ENCODE measurements around the gene DALRD3.
A peak's percentile ranks its signal among the peaks of the same experiment; 100 is the strongest.

Gene DALRD3

DNA sequence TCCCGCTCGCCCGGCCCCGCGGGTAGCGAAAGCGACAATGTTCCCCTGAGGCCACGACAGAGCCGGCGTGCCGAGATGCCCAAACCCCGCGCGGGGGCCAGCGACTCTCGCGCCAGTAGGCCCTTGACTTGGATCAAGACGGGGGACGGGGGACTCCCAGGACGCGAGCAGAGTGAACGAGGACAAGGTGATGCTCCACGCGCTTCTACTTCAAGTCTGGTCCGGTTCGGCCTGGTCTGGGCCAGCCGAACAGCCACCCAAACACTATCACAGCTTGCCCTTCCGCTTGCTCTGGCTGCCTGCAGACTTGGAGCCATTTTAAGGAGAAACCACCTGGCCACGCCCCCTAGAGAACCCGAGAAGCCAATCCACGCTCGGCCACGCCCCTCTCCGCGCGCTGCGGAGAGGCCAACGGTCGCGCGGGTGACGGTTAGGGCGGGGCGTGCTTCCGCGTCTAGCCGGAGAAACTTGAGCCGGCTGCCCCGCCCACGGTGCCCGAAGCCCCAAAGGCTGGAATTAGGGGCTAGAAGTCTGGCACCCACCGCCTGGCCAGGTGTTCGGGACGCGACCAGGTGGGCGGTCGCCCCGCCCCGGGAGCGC, 2.9 kb upstream of the DALRD3 start (continued):
- TF ChIP-seq, protein P1, sequence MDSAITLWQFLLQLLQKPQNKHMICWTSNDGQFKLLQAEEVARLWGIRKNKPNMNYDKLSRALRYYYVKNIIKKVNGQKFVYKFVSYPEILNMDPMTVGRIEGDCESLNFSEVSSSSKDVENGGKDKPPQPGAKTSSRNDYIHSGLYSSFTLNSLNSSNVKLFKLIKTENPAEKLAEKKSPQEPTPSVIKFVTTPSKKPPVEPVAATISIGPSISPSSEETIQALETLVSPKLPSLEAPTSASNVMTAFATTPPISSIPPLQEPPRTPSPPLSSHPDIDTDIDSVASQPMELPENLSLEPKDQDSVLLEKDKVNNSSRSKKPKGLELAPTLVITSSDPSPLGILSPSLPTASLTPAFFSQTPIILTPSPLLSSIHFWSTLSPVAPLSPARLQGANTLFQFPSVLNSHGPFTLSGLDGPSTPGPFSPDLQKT (IDR thresholded peaks at IDR 0.05; ENCODE audit: borderline replicate concordance, low read depth, low read length): no peak; the same call in 1 of the 2 replicates
- TF ChIP-seq ZNF366 (tag by site-specific recombination; conservative IDR thresholded peaks at IDR 0.05) (no peak), ZNF76 (tag by site-specific recombination; IDR thresholded peaks at IDR 0.05; ENCODE audit: borderline replicate concordance, low read depth) (no peak), ZNF112 (tag by site-specific recombination; IDR thresholded peaks at IDR 0.05) (no peak), ZNF155 (tag by site-specific recombination; IDR thresholded peaks at IDR 0.05) (no peak), ZXDB (tag by site-specific recombination; IDR thresholded peaks at IDR 0.05) (peak; percentile 60; the same call in 1 of the 2 replicates), ZFHX2 (tag by site-specific recombination; conservative IDR thresholded peaks at IDR 0.05) (peak; percentile 90), SALL2 (tag by site-specific recombination; IDR thresholded peaks at IDR 0.05; ENCODE audit: borderline replicate concordance) (no peak), BCL11A (tag by site-specific recombination; IDR thresholded peaks at IDR 0.05; ENCODE audit: low read depth) (no peak), KLF16 (tag by site-specific recombination; IDR thresholded peaks at IDR 0.05) (0 out of 2 replicates have a peak, but pooled peaks have one; percentile 26), ZNF16 (tag by site-specific recombination; IDR thresholded peaks at IDR 0.05; ENCODE audit: low read depth) (no peak), ZBTB48 (tag by site-specific recombination; IDR thresholded peaks at IDR 0.05) (peak; percentile 26; the same call in 1 of the 2 replicates), ZNF473 (tag by site-specific recombination; IDR thresholded peaks at IDR 0.05) (no peak), ZNF433 (tag by site-specific recombination; IDR thresholded peaks at IDR 0.05; ENCODE audit: low read depth) (no peak), ZNF785 (tag by site-specific recombination; IDR thresholded peaks at IDR 0.05) (no peak), MEIS1 (CRISPR knock-in tag; IDR thresholded peaks at IDR 0.05; ENCODE audit: borderline replicate concordance) (no peak), ZNF560 (tag by site-specific recombination; IDR thresholded peaks at IDR 0.05; ENCODE audit: borderline replicate concordance) (no peak), ZBTB21 (tag by site-specific recombination; IDR thresholded peaks at IDR 0.05) (no peak), ZNF350 (tag by site-specific recombination; IDR thresholded peaks at IDR 0.05) (no peak), ZNF747 (tag by site-specific recombination; IDR thresholded peaks at IDR 0.05) (no peak), ZNF837 (tag by site-specific recombination; IDR thresholded peaks at IDR 0.05) (0 out of 2 replicates have a peak, but pooled peaks have one; percentile 30), ZNF311 (tag by site-specific recombination; IDR thresholded peaks at IDR 0.05; ENCODE audit: borderline replicate concordance) (no peak), ZIC2 (tag by site-specific recombination; IDR thresholded peaks at IDR 0.05) (peak; percentile 58), EGR2 (tag by site-specific recombination; IDR thresholded peaks at IDR 0.05; ENCODE audit: low read depth) (no peak), MYNN (tag by site-specific recombination; IDR thresholded peaks at IDR 0.05; ENCODE audit: borderline replicate concordance) (no peak)
- TF ChIP-seq, protein P2, sequence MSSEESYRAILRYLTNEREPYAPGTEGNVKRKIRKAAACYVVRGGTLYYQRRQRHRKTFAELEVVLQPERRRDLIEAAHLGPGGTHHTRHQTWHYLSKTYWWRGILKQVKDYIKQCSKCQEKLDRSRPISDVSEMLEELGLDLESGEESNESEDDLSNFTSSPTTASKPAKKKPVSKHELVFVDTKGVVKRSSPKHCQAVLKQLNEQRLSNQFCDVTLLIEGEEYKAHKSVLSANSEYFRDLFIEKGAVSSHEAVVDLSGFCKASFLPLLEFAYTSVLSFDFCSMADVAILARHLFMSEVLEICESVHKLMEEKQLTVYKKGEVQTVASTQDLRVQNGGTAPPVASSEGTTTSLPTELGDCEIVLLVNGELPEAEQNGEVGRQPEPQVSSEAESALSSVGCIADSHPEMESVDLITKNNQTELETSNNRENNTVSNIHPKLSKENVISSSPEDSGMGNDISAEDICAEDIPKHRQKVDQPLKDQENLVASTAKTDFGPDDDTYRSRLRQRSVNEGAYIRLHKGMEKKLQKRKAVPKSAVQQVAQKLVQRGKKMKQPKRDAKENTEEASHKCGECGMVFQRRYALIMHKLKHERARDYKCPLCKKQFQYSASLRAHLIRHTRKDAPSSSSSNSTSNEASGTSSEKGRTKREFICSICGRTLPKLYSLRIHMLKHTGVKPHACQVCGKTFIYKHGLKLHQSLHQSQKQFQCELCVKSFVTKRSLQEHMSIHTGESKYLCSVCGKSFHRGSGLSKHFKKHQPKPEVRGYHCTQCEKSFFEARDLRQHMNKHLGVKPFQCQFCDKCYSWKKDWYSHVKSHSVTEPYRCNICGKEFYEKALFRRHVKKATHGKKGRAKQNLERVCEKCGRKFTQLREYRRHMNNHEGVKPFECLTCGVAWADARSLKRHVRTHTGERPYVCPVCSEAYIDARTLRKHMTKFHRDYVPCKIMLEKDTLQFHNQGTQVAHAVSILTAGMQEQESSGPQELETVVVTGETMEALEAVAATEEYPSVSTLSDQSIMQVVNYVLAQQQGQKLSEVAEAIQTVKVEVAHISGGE (tag by site-specific recombination; conservative IDR thresholded peaks at IDR 0.05; ENCODE audit: low read depth): peak; percentile 31
- TF ChIP-seq, protein P3, sequence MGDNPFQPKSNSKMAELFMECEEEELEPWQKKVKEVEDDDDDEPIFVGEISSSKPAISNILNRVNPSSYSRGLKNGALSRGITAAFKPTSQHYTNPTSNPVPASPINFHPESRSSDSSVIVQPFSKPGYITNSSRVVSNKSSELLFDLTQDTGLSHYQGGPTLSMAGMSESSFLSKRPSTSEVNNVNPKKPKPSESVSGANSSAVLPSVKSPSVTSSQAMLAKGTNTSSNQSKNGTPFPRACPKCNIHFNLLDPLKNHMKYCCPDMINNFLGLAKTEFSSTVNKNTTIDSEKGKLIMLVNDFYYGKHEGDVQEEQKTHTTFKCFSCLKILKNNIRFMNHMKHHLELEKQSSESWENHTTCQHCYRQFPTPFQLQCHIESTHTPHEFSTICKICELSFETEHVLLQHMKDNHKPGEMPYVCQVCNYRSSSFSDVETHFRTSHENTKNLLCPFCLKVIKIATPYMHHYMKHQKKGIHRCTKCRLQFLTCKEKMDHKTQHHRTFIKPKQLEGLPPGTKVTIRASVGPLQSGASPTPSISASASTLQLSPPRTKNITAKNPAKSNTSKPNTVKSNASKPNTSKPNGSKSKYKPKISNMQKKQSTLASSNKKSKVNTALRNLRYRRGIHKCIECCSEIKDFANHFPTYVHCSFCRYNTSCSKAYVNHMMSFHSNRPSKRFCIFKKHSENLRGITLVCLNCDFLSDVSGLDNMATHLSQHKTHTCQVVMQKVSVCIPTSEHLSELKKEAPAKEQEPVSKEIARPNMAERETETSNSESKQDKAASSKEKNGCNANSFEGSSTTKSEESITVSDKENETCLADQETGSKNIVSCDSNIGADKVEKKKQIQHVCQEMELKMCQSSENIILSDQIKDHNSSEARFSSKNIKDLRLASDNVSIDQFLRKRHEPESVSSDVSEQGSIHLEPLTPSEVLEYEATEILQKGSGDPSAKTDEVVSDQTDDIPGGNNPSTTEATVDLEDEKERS (tag by site-specific recombination; IDR thresholded peaks at IDR 0.05): no peak
- TF ChIP-seq, protein P4, sequence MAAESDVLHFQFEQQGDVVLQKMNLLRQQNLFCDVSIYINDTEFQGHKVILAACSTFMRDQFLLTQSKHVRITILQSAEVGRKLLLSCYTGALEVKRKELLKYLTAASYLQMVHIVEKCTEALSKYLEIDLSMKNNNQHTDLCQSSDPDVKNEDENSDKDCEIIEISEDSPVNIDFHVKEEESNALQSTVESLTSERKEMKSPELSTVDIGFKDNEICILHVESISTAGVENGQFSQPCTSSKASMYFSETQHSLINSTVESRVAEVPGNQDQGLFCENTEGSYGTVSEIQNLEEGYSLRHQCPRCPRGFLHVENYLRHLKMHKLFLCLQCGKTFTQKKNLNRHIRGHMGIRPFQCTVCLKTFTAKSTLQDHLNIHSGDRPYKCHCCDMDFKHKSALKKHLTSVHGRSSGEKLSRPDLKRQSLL (tag by site-specific recombination; IDR thresholded peaks at IDR 0.05): no peak
- TF ChIP-seq, protein P5, sequence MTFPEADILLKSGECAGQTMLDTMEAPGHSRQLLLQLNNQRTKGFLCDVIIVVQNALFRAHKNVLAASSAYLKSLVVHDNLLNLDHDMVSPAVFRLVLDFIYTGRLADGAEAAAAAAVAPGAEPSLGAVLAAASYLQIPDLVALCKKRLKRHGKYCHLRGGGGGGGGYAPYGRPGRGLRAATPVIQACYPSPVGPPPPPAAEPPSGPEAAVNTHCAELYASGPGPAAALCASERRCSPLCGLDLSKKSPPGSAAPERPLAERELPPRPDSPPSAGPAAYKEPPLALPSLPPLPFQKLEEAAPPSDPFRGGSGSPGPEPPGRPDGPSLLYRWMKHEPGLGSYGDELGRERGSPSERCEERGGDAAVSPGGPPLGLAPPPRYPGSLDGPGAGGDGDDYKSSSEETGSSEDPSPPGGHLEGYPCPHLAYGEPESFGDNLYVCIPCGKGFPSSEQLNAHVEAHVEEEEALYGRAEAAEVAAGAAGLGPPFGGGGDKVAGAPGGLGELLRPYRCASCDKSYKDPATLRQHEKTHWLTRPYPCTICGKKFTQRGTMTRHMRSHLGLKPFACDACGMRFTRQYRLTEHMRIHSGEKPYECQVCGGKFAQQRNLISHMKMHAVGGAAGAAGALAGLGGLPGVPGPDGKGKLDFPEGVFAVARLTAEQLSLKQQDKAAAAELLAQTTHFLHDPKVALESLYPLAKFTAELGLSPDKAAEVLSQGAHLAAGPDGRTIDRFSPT (tag by site-specific recombination; IDR thresholded peaks at IDR 0.05): peak; percentile 98; the same call in 1 of the 2 replicates

All from HEK293 (cell line).